NB4 (cell line): ENCODE results near the gene VWA3B.

ENCODE experiments used
- CTCF ChIP-seq: IDR thresholded peaks from one replicate; pipeline ENCODE4 v1.5.1; 2012; ENCODE audit warnings: low read depth, low read length
- MAX ChIP-seq: IDR thresholded peaks from 2 replicates; pipeline ENCODE4 v1.6.1; 2011; ENCODE audit warnings: low read depth, low read length
- MYC ChIP-seq: IDR thresholded peaks from 2 replicates; pipeline ENCODE4 v1.6.1; 2011; ENCODE audit warnings: low read depth, low read length
- POLR2A ChIP-seq: IDR thresholded peaks from 2 replicates; pipeline ENCODE4 v1.6.1; 2011; ENCODE audit warnings: mild to moderate bottlenecking; ENCODE audit not compliant: insufficient read length; ENCODE audit errors: extremely low read depth

GRCh38 chr2:98205889-98206288 is 118.9 kb downstream of the VWA3B start:
- TF ChIP-seq CTCF (no peak), POLR2A (no peak), MAX (no peak), MYC (no peak)
